ENCODE data around the gene SYT14.
"Not testable (repeated sequence)": the region's sequence is repeated elsewhere in the genome, so short reads cannot be mapped to it uniquely, and the experiment has no call there.

The SYT14 gene

DNA sequence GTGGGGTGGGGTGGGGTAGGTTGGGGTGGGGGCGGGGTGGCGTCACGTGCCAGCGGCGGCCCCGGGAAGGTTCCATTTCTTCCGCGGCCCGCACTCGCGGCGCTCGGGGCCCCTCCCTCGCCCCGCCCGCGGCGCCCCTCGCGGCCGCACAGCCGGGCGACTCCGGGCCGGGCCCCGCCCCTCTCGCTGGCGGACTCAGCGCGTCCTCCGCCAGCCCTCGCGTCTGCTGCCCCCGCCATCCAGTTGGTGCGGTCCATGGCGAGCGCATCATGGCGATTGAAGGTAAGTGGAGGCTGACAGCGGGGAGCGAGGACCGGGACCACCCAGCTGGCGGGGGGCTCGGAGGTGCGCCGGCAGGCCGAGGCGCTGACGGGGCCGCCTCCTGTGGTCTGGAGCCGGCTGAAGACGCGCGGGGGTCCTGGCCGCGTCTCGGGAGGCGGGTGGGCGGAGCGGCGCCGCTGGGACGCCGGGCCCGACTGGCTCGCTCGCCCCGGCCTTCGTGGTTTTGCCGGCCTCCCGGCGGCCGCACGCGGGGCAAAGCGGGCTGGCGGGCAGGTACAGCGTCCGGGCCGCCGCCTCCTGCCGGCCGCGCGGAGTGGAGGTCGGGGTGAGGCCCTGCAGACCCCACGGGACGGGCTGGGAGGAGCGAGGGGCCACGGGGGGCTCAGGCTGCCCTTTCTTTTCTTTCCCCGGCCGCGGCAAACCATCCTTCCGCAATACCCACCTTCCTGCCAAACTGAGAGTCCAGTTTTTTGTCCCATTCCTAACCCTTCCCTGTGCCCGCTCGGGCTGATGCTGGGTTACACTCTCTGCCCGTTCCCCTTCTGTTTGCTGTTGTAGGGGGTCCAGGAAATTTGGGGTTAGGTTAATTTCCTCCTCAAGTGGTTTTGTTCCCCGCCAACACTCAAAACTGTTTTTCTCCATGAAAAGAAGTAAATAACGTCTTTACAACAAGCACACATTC, at the start of gene SYT14:
TSS of gene SYT14 (plus strand) at position 222 of the 964 bp plus-strand sequence. CDS start at position 270, 48 bp downstream.
- TF ChIP-seq EZH2phosphoT487 (IDR thresholded peaks at IDR 0.05; ENCODE audit: borderline replicate concordance) (no peak), CTCF (conservative IDR thresholded peaks at IDR 0.05; ENCODE audit: low read length) (no peak)
- no peaks in the 10 kb centered on the region for H3K36me3 ChIP-seq (ENCODE audit: insufficient read depth, low read length)
- H3K27me3 ChIP-seq (ENCODE audit: insufficient read depth, low read length, poor library complexity, severe bottlenecking), result no peaks in the 10 kb centered on the region
- no peaks in the 10 kb centered on the region for H3F3A ChIP-seq (ENCODE audit: low read depth)
- H3K4me2 ChIP-seq (ENCODE audit: low read depth, low read length, poor library complexity, severe bottlenecking), result no peak within 1 kb of the TSS
- no peaks in the 10 kb centered on the region for H3K4me1 ChIP-seq (ENCODE audit: insufficient read depth, low read length, poor library complexity, severe bottlenecking)
- no peaks in the 10 kb centered on the region for H3K79me2 ChIP-seq (ENCODE audit: insufficient read depth, low read length)
- H3K9me2 ChIP-seq (replicated peaks; ENCODE audit: low read depth, low read length), result no peaks in the 10 kb centered on the region
- no peak within 1 kb of the TSS for H3K9ac ChIP-seq (ENCODE audit: low read depth, low read length, poor library complexity, severe bottlenecking)
- H3K4me3 ChIP-seq (ENCODE audit: low read length, poor library complexity, severe bottlenecking), result no peak within 1 kb of the TSS
- no peaks in the 10 kb centered on the region for H3K9me3 ChIP-seq (ENCODE audit: insufficient read depth, low read depth, low read length)
- no peak within 1 kb of the TSS for H2AFZ ChIP-seq (ENCODE audit: low read length)
- H4K20me1 ChIP-seq (ENCODE audit: insufficient read depth, low read length, poor library complexity, severe bottlenecking), result no peaks in the 10 kb centered on the region

GRCh38 chr1:209888291-209889076, 49.5 kb upstream of the SYT14 start:
- not testable (repeated sequence) for H3K36me3 ChIP-seq (ENCODE audit: insufficient read depth, low read length); H3K9ac ChIP-seq (ENCODE audit: low read depth, low read length, poor library complexity, severe bottlenecking); H4K20me1 ChIP-seq (ENCODE audit: insufficient read depth, low read length, poor library complexity, severe bottlenecking); H3K4me3 ChIP-seq (ENCODE audit: low read length, poor library complexity, severe bottlenecking); H3F3A ChIP-seq (ENCODE audit: low read depth); H3K4me1 ChIP-seq (ENCODE audit: insufficient read depth, low read length, poor library complexity, severe bottlenecking); H2AFZ ChIP-seq (ENCODE audit: low read length); H3K79me2 ChIP-seq (ENCODE audit: insufficient read depth, low read length); H3K4me2 ChIP-seq (ENCODE audit: low read depth, low read length, poor library complexity, severe bottlenecking); H3K9me3 ChIP-seq (ENCODE audit: insufficient read depth, low read depth, low read length); H3K9me2 ChIP-seq (replicated peaks; ENCODE audit: low read depth, low read length); H3K27me3 ChIP-seq (ENCODE audit: insufficient read depth, low read length, poor library complexity, severe bottlenecking)

- Histone ChIP-seq H3K79me2 (ENCODE audit: insufficient read depth, low read length) (no peaks in the 10 kb centered on the region), H3K9me2 (replicated peaks; ENCODE audit: low read depth, low read length) (no peaks in the 10 kb centered on the region)
- TF ChIP-seq EZH2phosphoT487 (IDR thresholded peaks at IDR 0.05; ENCODE audit: borderline replicate concordance) (no peak), CTCF (conservative IDR thresholded peaks at IDR 0.05; ENCODE audit: low read length) (no peak)
Measured at GRCh38 chr1:209889077-209889418, 49.0 kb upstream of the SYT14 start.

More at GRCh38 chr1:209889077-209889418, 49.0 kb upstream of the SYT14 start:
- Histone ChIP-seq H3K27me3 (ENCODE audit: insufficient read depth, low read length, poor library complexity, severe bottlenecking) (no peaks in the 10 kb centered on the region), H3K4me1 (ENCODE audit: insufficient read depth, low read length, poor library complexity, severe bottlenecking) (no peaks in the 10 kb centered on the region), H3K4me3 (ENCODE audit: low read length, poor library complexity, severe bottlenecking) (no peak overlapping the region), H3K36me3 (ENCODE audit: insufficient read depth, low read length) (no peaks in the 10 kb centered on the region), H3F3A (ENCODE audit: low read depth) (no peaks in the 10 kb centered on the region), H3K4me2 (ENCODE audit: low read depth, low read length, poor library complexity, severe bottlenecking) (no peak overlapping the region), H3K9me3 (ENCODE audit: insufficient read depth, low read depth, low read length) (no peaks in the 10 kb centered on the region), H4K20me1 (ENCODE audit: insufficient read depth, low read length, poor library complexity, severe bottlenecking) (no peaks in the 10 kb centered on the region), H3K9ac (ENCODE audit: low read depth, low read length, poor library complexity, severe bottlenecking) (no peak overlapping the region), H2AFZ (ENCODE audit: low read length) (no peak overlapping the region)
